ENCODE results near the gene FAM162B.

The FAM162B gene

GRCh38 chr6:116764961-116765841 is at the start of gene FAM162B:
Gene FAM162B, minus strand, starts transcription at chr6:116765719. Its CDS starts 143 bp downstream, at chr6:116765576.
- Mint-ChIP-seq H3K9me3 (peaks cover 3% of the 10 kb centered on the region), H3K36me3 (ENCODE audit: low read depth) (no peaks in the 10 kb centered on the region), H3K27me3 (ENCODE audit: low read depth) (peaks cover 61% of the 10 kb centered on the region), H3K4me1 (peaks cover 17% of the 10 kb centered on the region), H3K4me3 (peak within 1 kb of the TSS; percentile 89 to 95 (median 90)), H3K27ac (peak within 1 kb of the TSS in 2 of 3 experiments; percentile 17 to 28)
- TF ChIP-seq, protein P1, sequence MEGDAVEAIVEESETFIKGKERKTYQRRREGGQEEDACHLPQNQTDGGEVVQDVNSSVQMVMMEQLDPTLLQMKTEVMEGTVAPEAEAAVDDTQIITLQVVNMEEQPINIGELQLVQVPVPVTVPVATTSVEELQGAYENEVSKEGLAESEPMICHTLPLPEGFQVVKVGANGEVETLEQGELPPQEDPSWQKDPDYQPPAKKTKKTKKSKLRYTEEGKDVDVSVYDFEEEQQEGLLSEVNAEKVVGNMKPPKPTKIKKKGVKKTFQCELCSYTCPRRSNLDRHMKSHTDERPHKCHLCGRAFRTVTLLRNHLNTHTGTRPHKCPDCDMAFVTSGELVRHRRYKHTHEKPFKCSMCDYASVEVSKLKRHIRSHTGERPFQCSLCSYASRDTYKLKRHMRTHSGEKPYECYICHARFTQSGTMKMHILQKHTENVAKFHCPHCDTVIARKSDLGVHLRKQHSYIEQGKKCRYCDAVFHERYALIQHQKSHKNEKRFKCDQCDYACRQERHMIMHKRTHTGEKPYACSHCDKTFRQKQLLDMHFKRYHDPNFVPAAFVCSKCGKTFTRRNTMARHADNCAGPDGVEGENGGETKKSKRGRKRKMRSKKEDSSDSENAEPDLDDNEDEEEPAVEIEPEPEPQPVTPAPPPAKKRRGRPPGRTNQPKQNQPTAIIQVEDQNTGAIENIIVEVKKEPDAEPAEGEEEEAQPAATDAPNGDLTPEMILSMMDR (IDR thresholded peaks at IDR 0.05; ENCODE audit: unreplicated experiment in 3 of 3): no peak

GRCh38 chr6:116812051-116812650 is 46.6 kb upstream of the FAM162B start:
- Mint-ChIP-seq H3K4me3 (no peak overlapping the region), H3K9me3 (peaks cover 22% of the 10 kb centered on the region), H3K27ac (no peak overlapping the region), H3K4me1 (no peaks in the 10 kb centered on the region), H3K27me3 (ENCODE audit: low read depth) (no peaks in the 10 kb centered on the region), H3K36me3 (ENCODE audit: low read depth) (no peaks in the 10 kb centered on the region)
- TF ChIP-seq, protein P1 (IDR thresholded peaks at IDR 0.05; ENCODE audit: unreplicated experiment in 3 of 3): no peak

GRCh38 chr6:116801971-116802370 is 36.5 kb upstream of the FAM162B start:
- H3K27ac Mint-ChIP-seq: no peak overlapping the region
- H3K4me1 Mint-ChIP-seq: no peaks in the 10 kb centered on the region
- no peaks in the 10 kb centered on the region for H3K9me3 Mint-ChIP-seq
- peaks cover 4% of the 10 kb centered on the region for H3K27me3 Mint-ChIP-seq (ENCODE audit: low read depth)
- H3K4me3 Mint-ChIP-seq: no peak overlapping the region
- no peaks in the 10 kb centered on the region for H3K36me3 Mint-ChIP-seq (ENCODE audit: low read depth)
- TF ChIP-seq, protein P1 (IDR thresholded peaks at IDR 0.05; ENCODE audit: unreplicated experiment in 3 of 3): no peak

- Mint-ChIP-seq H3K9me3 (no peaks in the 10 kb centered on the region), H3K27me3 (ENCODE audit: low read depth) (peaks cover 4% of the 10 kb centered on the region), H3K4me1 (no peaks in the 10 kb centered on the region), H3K36me3 (ENCODE audit: low read depth) (no peaks in the 10 kb centered on the region), H3K4me3 (no peak overlapping the region), H3K27ac (no peak overlapping the region)
- TF ChIP-seq, protein P1 (IDR thresholded peaks at IDR 0.05; ENCODE audit: unreplicated experiment in 3 of 3): no peak
These were observed 34.4 kb upstream of the FAM162B start for GRCh38 chr6:116799945-116800344.

- H3K27ac Mint-ChIP-seq: no peak overlapping the region
- peaks cover 4% of the 10 kb centered on the region for H3K27me3 Mint-ChIP-seq (ENCODE audit: low read depth)
- no peaks in the 10 kb centered on the region for H3K4me1 Mint-ChIP-seq
- no peak overlapping the region for H3K4me3 Mint-ChIP-seq
- no peaks in the 10 kb centered on the region for H3K9me3 Mint-ChIP-seq
- H3K36me3 Mint-ChIP-seq (ENCODE audit: low read depth): no peaks in the 10 kb centered on the region
- TF ChIP-seq, protein P1 (IDR thresholded peaks at IDR 0.05; ENCODE audit: unreplicated experiment in 3 of 3): no peak
These were observed 32.1 kb upstream of the FAM162B start for GRCh38 chr6:116797585-116797984.
